Activated T-helper 2 cell treated with anti-CD3 and anti-CD28 coated beads, Interferon-gamma antibody, Interleukin-2, Interleukin-4, amounts not matched to agents 10 μg/mL and 5 μg/mL and 100 μg/mL, durations not matched to agents 14 hours and 24 hours and 36 hours (primary cell): ENCODE results near the gene RRP1. TPM values are rescaled to one million over a fixed set of nuclear protein-coding genes. Genes with fewer than 3 reads are reported as not detected.

Experiments
- DNase-seq: peaks from one replicate; pipeline ENCODE4 v3.0.0; 2021; ENCODE audit warnings: low spot score
- H3K27ac Mint-ChIP-seq: one replicate; pipeline ENCODE4 v1.8.0; 2021; ENCODE audit warnings: mixed read lengths
- H3K27me3 Mint-ChIP-seq: one replicate; pipeline ENCODE4 v1.8.0; 2021; ENCODE audit warnings: low read depth, mixed read lengths
- H3K36me3 Mint-ChIP-seq: one replicate; pipeline ENCODE4 v1.8.0; 2021; ENCODE audit warnings: low read depth, mixed read lengths
- H3K4me1 Mint-ChIP-seq: one replicate; pipeline ENCODE4 v1.8.0; 2021; ENCODE audit warnings: low read depth, mixed read lengths
- H3K4me3 Mint-ChIP-seq: one replicate; pipeline ENCODE4 v1.8.0; 2021; ENCODE audit warnings: low read depth, mild to moderate bottlenecking, moderate library complexity, mixed read lengths
- H3K9me3 Mint-ChIP-seq: one replicate; pipeline ENCODE4 v1.8.0; 2021; ENCODE audit warnings: mixed read lengths
- intact Hi-C: fragments of 100-400 bp; cut with micrococcal nuclease; formaldehyde crosslinking; loops from one replicate; pipeline ENCODE4 v1.15.1; 2023
- total RNA-seq: library from RNA; stranded (reverse); gene quantifications from 2 replicates; pipeline ENCODE4 v1.2.3, GENCODE V29; 2022

RRP1 gene
- total RNA-seq, 1 donor from 2014 or later: 67.1 TPM

DNA sequence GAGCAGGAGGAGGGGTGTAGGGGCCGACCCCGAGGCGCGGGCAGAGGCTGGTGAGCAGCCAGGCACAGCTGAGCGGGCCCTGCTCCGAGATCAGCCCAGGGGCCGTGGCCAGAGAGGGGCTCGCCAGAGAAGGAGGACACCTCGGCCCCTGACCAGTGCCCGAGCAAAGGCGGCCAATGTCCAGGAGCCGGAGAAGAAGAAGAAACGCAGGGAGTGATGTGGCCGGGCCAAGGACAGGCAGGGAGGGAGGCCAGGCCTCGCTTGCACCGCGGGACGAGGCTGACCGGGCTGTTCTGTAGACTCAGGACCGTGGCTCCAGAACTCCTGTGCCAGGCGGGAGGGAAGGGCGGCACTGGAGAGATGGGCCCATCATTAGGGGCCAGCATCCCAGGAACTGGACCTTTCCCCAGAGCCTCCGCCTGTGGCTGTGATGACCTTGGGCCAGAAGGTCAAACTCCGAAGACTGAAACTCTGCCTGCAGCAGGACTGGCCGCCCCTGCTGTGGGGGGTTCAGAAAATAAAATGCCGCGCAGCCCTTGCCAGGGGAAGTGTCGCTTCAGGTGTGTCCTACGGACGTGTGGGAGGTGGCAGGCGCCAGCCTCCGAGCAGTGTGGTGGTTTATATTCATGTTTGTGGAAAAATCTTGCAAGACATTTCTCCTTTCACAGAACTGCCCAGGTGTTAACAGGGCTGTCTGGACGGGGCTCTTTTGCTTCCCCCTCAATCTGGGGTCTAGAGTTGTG lies 14.4 kb downstream of the RRP1 start:
- intact Hi-C loops: no loop called here
- peaks cover 54% of the 10 kb centered on the region for H3K36me3 Mint-ChIP-seq
- no peak overlapping the region for H3K4me3 Mint-ChIP-seq
- no peaks in the 10 kb centered on the region for H3K4me1 Mint-ChIP-seq
- no peak overlapping the region for H3K27ac Mint-ChIP-seq
- no peak for DNase-seq
- no peaks in the 10 kb centered on the region for H3K27me3 Mint-ChIP-seq
- no peaks in the 10 kb centered on the region for H3K9me3 Mint-ChIP-seq

DNA sequence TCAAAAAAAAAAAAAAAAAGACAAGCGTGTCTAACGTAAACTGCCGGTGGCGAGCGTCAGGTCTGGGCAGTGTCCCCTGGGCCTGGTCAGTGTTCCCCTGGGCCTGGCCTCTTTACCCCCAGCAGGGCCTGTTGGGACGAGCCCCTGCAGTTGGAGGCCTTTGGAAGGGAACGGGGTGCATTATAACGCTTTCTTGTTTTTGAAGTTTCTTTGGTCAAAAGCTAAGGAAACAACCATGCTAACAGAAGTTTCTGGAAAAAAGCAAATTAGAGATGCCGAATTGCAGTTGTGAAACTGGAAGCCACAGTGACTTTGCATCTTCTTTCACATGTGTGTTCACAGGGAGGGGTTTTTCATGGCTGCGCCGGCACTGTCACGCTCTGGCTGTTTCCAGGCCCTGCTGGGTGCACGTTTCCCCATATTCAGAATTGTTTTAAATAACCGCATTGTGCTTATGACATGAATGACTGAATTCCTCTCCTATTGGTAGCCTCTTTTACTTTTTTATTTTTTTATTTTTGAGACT lies 16.0 kb downstream of the RRP1 start:
- H3K9me3 Mint-ChIP-seq: no peaks in the 10 kb centered on the region
- intact Hi-C loops: no loop called here
- peaks cover 46% of the 10 kb centered on the region for H3K36me3 Mint-ChIP-seq
- H3K27me3 Mint-ChIP-seq: no peaks in the 10 kb centered on the region
- DNase-seq: no peak
- H3K4me3 Mint-ChIP-seq: no peak overlapping the region
- no peak overlapping the region for H3K27ac Mint-ChIP-seq
- H3K4me1 Mint-ChIP-seq: no peaks in the 10 kb centered on the region

DNA sequence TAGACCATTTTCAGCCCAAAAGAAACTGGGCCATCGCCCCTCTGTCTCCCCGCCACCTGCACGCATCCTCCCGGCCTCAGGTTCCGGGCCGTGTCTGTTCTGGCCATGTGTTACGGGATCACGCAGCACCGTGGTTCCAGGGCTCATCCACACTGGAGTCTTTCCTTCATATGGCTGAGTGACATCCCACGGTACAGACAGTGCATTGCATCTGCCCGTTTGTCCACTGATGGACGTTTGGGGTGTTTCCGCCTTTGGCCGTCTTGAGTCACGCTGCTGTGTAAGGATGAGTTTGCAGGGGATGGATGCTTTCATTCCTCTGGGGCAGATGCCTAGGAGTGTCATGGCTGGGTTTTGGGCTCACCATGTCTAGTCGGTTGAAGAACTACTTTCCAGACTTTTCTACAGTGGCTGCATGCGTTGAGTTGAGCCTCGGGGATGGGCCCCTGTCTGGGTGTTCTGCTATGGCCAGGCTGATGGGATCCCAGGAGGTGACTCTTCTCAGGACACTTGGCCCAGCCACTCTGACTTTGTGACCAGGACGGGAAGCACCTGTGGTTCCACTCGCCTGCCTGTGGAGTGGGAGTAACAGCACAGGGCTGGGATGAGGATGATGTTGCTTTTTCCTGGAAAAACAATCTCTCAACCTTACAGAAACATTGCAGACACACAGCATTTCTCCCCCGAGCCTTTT lies 16.8 kb downstream of the RRP1 start:
- Mint-ChIP-seq H3K36me3 (peaks cover 40% of the 10 kb centered on the region), H3K27ac (peak overlapping the region; percentile 12), H3K27me3 (no peaks in the 10 kb centered on the region), H3K9me3 (no peaks in the 10 kb centered on the region), H3K4me1 (peaks cover 4% of the 10 kb centered on the region), H3K4me3 (no peak overlapping the region)
- intact Hi-C loops: no loop called here
- no peak for DNase-seq

DNA sequence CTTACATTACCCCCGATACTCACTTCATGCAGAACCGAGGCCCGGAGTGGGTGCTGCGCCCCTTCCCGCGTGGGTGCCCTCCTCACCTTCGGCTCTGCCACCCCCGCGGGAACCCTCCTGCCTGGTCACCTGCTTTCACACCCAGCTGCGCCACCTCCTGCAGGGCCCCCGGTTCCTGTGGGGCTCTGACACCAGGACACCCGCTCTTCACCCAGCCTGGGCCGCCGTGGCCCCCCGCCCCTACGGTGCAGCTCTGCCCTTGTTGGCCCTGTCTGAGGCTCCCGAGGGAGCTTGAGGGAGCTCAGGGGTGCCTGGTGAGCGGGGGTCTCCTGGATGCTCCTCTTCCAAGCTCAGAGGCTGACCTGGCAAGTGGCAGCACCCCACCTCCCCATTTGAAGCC lies 19.0 kb downstream of the RRP1 start:
- Mint-ChIP-seq H3K27ac (no peak overlapping the region), H3K27me3 (no peaks in the 10 kb centered on the region), H3K4me3 (no peak overlapping the region), H3K4me1 (peaks cover 8% of the 10 kb centered on the region), H3K36me3 (peaks cover 18% of the 10 kb centered on the region), H3K9me3 (no peaks in the 10 kb centered on the region)
- no peak for DNase-seq
- intact Hi-C loops: no loop called here

DNA sequence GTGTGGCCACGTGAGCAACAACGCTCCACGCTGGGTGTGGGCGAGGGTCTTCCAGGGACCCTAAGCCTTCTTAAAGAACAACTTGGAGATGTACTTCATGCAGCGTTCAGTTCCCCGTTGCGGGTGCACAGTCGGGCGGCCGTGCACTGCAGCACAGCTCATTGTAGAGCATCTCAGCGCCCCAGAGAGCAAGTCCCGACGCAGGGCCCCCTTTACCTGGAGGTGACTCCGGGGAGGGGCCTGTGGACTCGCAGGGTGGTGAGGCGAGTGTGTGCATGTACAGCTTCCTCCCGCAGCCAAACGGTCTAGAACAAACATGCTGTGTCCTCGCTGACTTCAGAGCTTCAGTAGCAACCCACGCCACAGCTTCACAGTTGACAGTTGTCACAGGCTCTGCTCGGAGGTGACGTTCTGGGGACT lies 19.5 kb downstream of the RRP1 start:
- intact Hi-C loops: no loop called here
- H3K4me3 Mint-ChIP-seq: no peak overlapping the region
- peaks cover 17% of the 10 kb centered on the region for H3K36me3 Mint-ChIP-seq
- H3K27me3 Mint-ChIP-seq: no peaks in the 10 kb centered on the region
- H3K4me1 Mint-ChIP-seq: peaks cover 8% of the 10 kb centered on the region
- H3K27ac Mint-ChIP-seq: no peak overlapping the region
- DNase-seq: no peak
- no peaks in the 10 kb centered on the region for H3K9me3 Mint-ChIP-seq

DNA sequence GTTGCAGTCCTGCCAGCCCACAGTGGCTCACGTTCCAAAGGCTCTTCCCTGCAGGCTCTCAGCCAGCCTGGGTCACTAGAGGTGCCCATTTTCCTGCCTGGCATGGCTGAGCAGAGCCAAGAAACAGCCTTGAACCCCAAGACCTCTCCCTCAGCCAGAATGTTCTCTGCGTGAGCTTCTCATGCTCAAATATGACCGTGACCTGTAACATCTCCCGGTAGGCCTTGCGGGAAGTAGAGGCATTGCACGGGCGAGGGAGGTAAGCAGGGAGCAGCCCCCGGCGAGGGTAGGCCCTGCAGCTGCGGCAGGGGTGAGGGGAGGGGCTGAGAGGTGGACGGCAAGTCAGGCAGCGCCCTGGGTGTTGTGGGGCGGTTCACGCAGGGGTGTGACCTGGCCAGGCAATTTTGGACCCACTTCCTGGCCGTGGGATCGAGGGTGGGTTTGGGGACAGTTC lies 20.0 kb downstream of the RRP1 start:
- Mint-ChIP-seq H3K4me1 (peaks cover 8% of the 10 kb centered on the region), H3K4me3 (no peak overlapping the region), H3K9me3 (no peaks in the 10 kb centered on the region), H3K36me3 (peaks cover 13% of the 10 kb centered on the region), H3K27me3 (no peaks in the 10 kb centered on the region), H3K27ac (no peak overlapping the region)
- no peak for DNase-seq
- intact Hi-C loops: no loop called here

DNA sequence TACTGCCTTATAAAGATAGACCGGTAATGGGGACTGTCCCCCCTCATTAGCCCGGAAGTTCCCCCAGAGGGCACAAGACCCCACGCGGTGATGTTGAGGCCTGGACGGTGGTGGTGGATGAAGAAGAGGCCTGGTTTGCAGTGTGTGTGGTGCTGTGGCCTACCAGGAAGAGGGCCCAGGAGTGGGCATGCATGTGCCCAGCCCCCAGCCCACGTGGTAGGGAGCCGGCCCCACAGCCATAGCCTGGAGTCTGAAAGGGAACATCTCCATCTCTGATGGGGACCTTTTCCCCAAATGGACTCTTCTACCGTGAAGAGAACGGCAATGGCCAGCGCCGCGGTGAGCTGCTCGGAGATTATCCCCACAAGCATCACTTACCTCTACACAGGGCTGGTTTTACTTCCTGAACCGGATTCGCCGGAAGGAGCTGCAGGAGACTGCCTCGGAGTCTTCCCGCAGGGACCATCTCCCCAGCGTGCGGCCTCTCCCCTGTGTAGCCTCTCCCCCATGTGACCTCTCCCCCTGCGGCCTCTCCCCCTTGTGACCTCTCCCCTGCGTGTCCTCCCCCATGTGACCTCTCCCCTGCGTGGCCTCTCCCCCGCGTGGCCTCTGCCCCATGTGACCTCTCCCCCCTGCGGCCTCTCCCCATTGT lies 20.6 kb downstream of the RRP1 start:
- no peaks in the 10 kb centered on the region for H3K27me3 Mint-ChIP-seq
- no peaks in the 10 kb centered on the region for H3K9me3 Mint-ChIP-seq
- H3K27ac Mint-ChIP-seq: no peak overlapping the region
- peaks cover 13% of the 10 kb centered on the region for H3K36me3 Mint-ChIP-seq
- H3K4me3 Mint-ChIP-seq: no peak overlapping the region
- peaks cover 11% of the 10 kb centered on the region for H3K4me1 Mint-ChIP-seq
- intact Hi-C loops: loop anchor here (1.0 to 5.0 kb wide), 3 partner anchors 57 to 165 kb away; partner anchors contain the start of gene AGPAT3
- DNase-seq: no peak

DNA sequence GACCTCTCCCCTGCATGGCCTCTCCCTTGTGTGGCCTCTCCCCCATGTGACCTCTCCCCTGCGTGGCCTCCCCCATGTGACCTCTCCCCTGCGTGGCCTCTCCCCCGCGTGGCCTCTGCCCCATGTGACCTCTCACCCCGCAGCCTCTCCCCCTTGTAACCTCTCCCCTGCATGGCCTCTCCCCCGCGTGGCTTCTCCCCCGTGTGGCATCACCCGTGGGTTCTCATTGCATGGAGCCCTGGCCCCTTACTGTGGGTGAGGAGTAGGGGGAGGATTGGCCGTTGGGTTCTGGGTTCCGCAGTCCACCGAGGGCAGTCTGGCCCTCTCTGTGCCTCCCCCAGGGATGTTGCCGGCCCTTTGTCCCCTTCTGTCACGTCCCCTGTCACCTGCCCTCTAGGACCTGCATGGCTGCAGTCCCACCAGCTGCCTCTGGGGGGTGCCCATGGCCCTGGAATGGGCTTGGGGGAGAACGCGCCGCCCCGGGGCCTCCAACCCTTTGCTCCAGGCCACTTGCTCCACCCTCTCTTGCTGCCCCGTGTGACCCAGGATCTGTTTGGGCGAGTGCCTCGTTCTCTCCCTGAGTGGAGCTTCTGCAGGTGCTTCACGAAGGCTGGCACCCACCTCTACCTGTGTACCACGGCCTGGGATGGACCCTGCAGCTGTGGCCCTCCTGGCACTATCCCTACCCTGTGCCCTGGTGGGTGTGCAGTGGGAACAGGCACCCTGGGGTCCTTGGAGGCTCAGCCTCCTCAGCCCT lies 21.3 kb downstream of the RRP1 start:
- Mint-ChIP-seq H3K4me1 (peaks cover 11% of the 10 kb centered on the region), H3K4me3 (no peak overlapping the region), H3K27ac (peak overlapping the region; percentile 4), H3K36me3 (peaks cover 9% of the 10 kb centered on the region), H3K27me3 (no peaks in the 10 kb centered on the region), H3K9me3 (no peaks in the 10 kb centered on the region)
- peak; percentile 85 for DNase-seq
- intact Hi-C loops: loop anchor here (1.0 to 5.0 kb wide), 4 partner anchors 57 to 165 kb away; partner anchors contain the start of gene AGPAT3

DNA sequence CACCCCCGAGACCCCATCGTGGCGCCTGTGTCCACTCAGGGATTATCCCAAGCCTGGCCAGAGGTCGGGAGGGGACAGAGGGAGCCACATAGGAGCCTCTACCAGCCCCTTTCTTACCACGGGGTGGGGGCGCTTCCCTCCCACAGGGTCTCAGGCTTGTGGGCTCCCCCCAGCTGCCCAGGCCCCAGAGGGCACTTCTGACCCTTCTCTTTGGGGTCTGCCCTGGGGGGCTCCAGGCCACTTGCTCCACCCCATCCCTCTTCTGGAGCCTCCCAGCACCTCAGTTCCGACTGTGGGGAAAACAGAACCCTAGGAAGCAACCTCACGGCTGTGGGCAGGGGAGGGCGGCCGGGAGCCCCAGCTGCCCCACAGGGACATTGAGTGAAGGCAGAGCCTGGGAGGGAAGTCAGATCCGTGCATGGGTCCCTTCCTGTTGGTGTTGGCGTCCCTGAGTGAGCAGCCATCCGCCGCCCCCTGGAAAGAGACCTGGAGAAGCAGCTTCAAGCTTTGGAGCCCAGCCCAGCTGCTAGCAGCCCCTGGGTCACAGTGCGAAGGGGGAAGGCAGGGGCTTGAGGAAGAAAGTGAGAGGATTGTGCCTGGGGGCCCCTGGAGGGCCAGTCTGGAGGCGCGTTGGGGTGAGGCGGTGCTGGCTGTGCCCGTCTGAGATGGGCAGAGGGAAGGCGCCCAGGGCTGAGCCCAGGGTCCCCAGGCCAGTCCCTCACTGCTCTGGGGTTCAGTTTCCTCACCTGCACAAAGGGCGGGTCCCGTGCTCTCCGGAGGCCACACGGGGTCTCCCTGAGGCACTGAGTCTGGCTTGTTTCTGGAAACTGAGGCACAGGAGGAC lies 22.1 kb downstream of the RRP1 start:
- intact Hi-C loops: loop anchor here (1.0 to 5.0 kb wide), 3 partner anchors 56 to 127 kb away; partner anchors contain the start of gene AGPAT3
- no peak overlapping the region for H3K27ac Mint-ChIP-seq

DNA sequence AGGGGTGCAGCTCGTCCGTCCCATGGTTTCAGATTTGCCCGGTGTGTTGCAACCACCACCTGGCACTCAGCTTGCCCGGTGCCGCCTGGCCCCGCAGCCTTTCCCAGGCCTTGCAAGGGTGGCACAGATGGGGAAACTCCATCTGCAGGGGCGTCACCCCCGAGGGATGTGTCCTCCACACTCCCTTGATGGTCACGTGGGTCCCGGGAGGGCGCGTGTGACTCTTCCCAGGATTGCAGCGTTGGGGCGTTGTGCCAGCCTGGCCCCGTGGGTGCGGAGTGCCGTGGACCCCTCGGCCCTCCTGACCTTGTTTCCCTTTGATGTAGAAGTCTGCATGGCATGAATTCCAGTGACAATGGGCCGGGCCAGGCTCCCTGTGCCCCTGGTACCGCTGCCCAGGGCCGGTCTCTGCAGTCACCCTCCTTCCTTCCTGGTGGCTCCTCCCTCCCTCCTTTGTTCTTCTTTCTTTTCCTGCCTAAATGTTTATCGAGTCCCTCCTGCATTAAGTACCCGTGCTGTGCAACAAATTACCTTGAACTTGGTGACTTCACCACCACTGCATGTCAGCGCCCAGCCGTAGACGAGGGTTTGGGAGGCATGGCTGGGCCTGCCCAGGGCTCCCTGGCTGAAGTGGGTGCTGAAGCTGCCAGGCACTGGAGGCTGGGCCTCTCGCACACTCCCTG lies 22.9 kb downstream of the RRP1 start:
- Mint-ChIP-seq H3K4me1 (peaks cover 11% of the 10 kb centered on the region), H3K27me3 (no peaks in the 10 kb centered on the region), H3K9me3 (no peaks in the 10 kb centered on the region), H3K36me3 (no peaks in the 10 kb centered on the region), H3K27ac (no peak overlapping the region), H3K4me3 (no peak overlapping the region)
- intact Hi-C loops: loop anchor here (5.0 kb wide), 1 partner anchor 55 kb away; the partner anchor contains the start of gene AGPAT3
- no peak for DNase-seq

More for the DNA sequence above, 22.1 kb downstream of the RRP1 start:
- H3K36me3 Mint-ChIP-seq: peaks cover under 1% of the 10 kb centered on the region
- peaks cover 11% of the 10 kb centered on the region for H3K4me1 Mint-ChIP-seq
- no peak for DNase-seq
- no peaks in the 10 kb centered on the region for H3K9me3 Mint-ChIP-seq
- no peak overlapping the region for H3K4me3 Mint-ChIP-seq
- H3K27me3 Mint-ChIP-seq: no peaks in the 10 kb centered on the region

DNA sequence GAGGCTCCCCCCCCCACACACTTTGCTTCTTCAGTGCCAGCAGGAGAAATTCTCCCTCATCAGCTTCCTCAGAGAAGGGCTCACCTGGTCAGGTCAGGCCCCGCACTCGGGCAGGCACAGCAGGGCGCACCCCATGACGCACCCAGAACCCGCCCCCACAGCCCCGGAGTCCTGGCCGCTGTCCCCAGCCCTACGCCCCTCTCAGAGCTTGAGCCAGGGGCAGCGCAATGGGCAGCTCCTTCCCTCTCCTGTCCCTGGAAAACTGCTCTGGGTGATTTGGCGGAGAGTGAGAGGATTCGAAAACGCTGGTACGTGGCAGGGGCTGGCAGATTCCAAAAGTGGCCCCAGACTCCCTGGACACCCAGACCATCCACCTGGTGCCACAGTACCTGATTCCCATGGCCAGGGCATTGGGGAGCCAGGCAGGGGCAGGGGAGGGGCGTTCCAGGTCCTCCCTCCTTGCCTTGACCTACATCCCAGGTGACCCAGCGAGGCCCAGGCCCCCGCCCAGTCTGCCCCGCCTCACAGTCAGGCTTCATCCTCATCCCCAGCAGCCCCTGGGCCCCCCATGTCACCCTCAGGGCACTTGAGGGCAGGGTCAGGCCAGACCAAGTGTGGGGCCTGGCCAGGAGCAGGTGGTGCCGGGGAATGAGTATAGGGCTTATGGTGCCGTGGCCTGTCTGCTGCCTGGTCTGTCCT lies 23.7 kb downstream of the RRP1 start:
- Mint-ChIP-seq H3K4me1 (peaks cover 11% of the 10 kb centered on the region), H3K27me3 (no peaks in the 10 kb centered on the region), H3K27ac (no peak overlapping the region), H3K4me3 (no peak overlapping the region), H3K36me3 (no peaks in the 10 kb centered on the region), H3K9me3 (no peaks in the 10 kb centered on the region)
- intact Hi-C loops: loop anchor here (5.0 kb wide), 1 partner anchor 54 kb away; the partner anchor contains the start of gene AGPAT3
- no peak for DNase-seq
